ENCODE results near the gene PKD1.

Gene PKD1

DNA sequence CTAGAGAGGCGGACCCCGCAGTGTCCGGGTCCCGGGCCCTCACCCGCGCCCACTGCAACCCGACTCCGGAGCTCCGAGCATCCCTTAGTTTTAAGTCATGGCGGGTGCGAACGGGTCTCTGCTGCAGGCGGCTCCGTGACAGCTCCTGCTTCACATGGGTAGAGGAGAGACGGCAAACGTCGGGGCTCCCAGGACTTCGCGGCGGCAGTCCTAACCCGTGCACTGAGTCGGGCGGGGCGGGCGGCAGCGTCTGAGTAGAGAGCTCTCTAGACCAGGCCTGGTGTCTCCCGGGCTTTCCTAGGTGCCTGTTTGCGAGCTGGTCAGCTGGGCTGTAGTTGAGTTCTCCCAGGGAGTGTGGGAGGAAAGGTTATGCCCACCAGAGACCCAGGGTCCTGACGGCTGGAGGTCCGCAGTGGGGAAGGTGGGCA is 87.6 kb downstream of the PKD1 start:
- peak overlapping the region; percentile 80 for H3K4me3 ChIP-seq (ENCODE audit: low read length)

GRCh38 chr16:2047330-2048115 is 88.2 kb downstream of the PKD1 start, which contains the start of the genes NTHL1 and TSC2:
NTHL1 (minus strand) TSS chr16:2047834; CDS start chr16:2047823, 11 bp downstream.
TSC2 (plus strand) TSS chr16:2047985; CDS start chr16:2048616, 631 bp downstream.
- peak within 1 kb of the TSS; percentile 80 for H3K4me3 ChIP-seq (ENCODE audit: low read length)
- TF ChIP-seq, protein P1, sequence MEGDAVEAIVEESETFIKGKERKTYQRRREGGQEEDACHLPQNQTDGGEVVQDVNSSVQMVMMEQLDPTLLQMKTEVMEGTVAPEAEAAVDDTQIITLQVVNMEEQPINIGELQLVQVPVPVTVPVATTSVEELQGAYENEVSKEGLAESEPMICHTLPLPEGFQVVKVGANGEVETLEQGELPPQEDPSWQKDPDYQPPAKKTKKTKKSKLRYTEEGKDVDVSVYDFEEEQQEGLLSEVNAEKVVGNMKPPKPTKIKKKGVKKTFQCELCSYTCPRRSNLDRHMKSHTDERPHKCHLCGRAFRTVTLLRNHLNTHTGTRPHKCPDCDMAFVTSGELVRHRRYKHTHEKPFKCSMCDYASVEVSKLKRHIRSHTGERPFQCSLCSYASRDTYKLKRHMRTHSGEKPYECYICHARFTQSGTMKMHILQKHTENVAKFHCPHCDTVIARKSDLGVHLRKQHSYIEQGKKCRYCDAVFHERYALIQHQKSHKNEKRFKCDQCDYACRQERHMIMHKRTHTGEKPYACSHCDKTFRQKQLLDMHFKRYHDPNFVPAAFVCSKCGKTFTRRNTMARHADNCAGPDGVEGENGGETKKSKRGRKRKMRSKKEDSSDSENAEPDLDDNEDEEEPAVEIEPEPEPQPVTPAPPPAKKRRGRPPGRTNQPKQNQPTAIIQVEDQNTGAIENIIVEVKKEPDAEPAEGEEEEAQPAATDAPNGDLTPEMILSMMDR (conservative IDR thresholded peaks at IDR 0.05; ENCODE audit: low read depth, low read length) = peak; percentile 38
- peak; percentile 81 for DNase-seq (ENCODE audit: low read depth)

More for the DNA sequence above, 87.6 kb downstream of the PKD1 start:
- DNase-seq (ENCODE audit: low read depth) = no peak
- TF ChIP-seq, protein P1 (conservative IDR thresholded peaks at IDR 0.05; ENCODE audit: low read depth, low read length) = no peak

- TF ChIP-seq, protein P1 (conservative IDR thresholded peaks at IDR 0.05; ENCODE audit: low read depth, low read length) = no peak
- H3K4me3 ChIP-seq (ENCODE audit: low read length) = peak overlapping the region; percentile 80
- no peak for DNase-seq (ENCODE audit: low read depth)
These were observed 88.8 kb downstream of the PKD1 start for GRCh38 chr16:2046893-2047329.

DNA sequence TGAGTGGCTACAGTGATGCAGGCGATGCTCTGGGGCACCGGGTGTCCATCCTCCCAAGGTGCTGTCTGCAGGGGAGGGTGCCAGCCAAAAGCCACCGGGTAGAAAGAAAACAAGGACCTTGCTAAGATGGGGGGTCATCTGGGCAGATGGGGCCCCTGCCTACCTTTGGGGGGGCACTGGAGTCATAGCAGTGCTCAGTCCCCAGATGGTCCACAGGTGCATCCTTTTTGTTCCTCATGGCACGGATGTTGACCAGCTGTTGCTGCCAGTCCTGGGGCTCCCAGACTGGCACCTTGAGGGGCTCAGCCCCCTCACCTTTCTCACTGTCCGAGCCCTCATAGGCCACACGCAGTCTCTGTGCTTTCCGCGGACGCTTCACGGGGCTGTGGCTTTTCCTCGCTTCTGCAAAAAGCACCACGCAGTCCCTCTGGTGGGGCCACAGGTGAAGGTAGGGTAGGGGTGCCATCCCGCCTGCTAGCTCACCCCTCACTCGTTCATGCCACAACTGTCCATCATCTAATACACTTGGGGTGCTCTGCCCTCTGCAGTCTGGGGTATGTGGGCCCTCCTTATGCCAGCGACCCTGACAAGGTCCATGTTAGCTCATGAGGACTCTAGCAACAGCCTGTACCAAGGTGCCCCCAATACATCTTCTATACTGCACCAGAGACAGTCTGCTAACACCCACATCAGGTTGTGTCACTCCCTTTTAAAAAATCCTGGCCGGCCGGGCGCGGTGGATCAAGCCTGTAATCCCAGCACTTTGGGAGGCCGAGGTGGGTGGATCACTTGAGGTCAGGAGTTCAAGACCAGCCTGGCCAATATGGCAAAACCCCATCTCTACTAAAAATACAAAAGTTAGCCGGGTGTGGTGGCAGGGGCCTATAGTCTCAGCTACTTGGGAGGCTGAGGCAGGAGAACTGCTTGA is 89.5 kb downstream of the PKD1 start:
- no peak overlapping the region for H3K4me3 ChIP-seq (ENCODE audit: low read length)
- TF ChIP-seq, protein P1 (conservative IDR thresholded peaks at IDR 0.05; ENCODE audit: low read depth, low read length) = no peak
- DNase-seq (ENCODE audit: low read depth) = no peak

- TF ChIP-seq, protein P1 (conservative IDR thresholded peaks at IDR 0.05; ENCODE audit: low read depth, low read length) = no peak
- H3K4me3 ChIP-seq (ENCODE audit: low read length) = no peak overlapping the region
- DNase-seq (ENCODE audit: low read depth) = no peak
These were observed 91.2 kb downstream of the PKD1 start for GRCh38 chr16:2044541-2044940.

DNA sequence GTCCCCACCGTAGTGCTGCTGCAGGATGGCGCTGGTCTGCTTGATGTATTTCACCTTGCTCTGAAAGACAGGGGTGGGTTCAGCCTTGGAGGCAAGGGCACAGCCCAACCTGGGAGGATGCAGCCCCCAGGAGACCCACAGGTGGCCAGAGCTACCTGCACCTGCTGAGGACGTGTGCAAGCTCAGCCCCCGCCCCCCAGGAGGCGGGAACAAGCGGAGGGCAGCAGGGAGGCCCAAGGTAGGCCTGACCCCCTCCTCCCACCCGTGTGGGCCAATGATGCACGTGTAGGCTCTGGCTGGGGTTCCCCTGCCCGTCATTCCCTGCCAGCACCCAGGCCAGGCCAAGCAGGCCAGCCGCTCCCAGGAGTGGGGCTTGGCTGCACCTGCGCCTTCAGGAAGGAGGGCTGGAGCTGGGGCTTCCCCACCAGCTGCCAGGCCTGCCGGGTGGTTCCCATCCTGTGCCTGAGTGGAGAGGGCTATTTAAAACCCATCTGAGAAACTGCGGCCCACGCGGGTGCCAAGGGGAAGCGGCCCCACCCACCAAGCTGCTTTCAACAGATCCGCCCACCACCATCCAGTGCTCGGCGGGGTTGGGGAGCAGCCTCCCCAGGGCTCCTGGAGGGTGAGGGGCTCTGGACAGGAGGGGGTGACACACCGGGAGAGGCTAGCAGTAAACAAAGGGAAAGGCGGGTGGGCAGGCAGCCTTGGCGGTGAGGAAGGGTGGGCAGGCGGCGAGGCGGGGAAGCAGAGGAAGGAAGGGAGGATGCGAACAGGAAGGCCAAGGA is 91.8 kb downstream of the PKD1 start:
- no peak for DNase-seq (ENCODE audit: low read depth)
- TF ChIP-seq, protein P1 (conservative IDR thresholded peaks at IDR 0.05; ENCODE audit: low read depth, low read length) = no peak
- H3K4me3 ChIP-seq (ENCODE audit: low read length) = no peak overlapping the region
